ENCODE data around the gene NCMAP. TPM values are rescaled to one million over a fixed set of nuclear protein-coding genes. Genes with fewer than 3 reads are reported as not detected.
A peak's percentile ranks its signal among the peaks of the same experiment; 100 is the strongest.
"Not testable (repeated sequence)": the region's sequence is repeated elsewhere in the genome, so short reads cannot be mapped to it uniquely, and the experiment has no call there.

Gene NCMAP
- total and polyA plus RNA-seq, 10 donors, result 0.03 to 0.22 (median 0.10) TPM; not detected in 5

- Histone ChIP-seq H3K27ac (peak overlapping the region in 2 of 8 donors; percentile 31 to 94), H3K27me3 (replicated peaks in 1 of 7) (peaks cover 0 to 43% (median 0%) of the 10 kb centered on the region in 7 donors), H3K9me3 (no peaks in the 10 kb centered on the region), H3K36me3 (no peaks in the 10 kb centered on the region), H3K4me1 (peaks cover 6 to 52% (median 12%) of the 10 kb centered on the region in 6 donors), H3K4me3 (no peak overlapping the region)
- no peak for DNase-seq
- 91 to 96% (median 94%) methylated on average over 5 of the region's 5 CpGs for WGBS, 5 donors
- intact Hi-C loops (cut with DNase I; ENCODE audit: low total_unique reads), result no loop called here
- TF ChIP-seq CTCF (IDR thresholded peaks at IDR 0.05 in 8 of 11, conservative IDR thresholded peaks at IDR 0.05 in 3 of 11) (no peak), POLR2AphosphoS5 (IDR thresholded peaks at IDR 0.05) (no peak), POLR2A (IDR thresholded peaks at IDR 0.05) (no peak)
These were observed 47.0 kb upstream of the NCMAP start for GRCh38 chr1:24508911-24509310.

GRCh38 chr1:24513706-24514105, 42.2 kb upstream of the NCMAP start:
- H3K36me3 ChIP-seq, result peaks cover 0 to 30% (median 0%) of the 10 kb centered on the region in 6 donors
- WGBS, 5 donors, result 67 to 73% (median 71%) methylated on average over 2 of the region's 2 CpGs
- no peaks in the 10 kb centered on the region for H3K9me3 ChIP-seq
- TF ChIP-seq POLR2A (IDR thresholded peaks at IDR 0.05) (no peak), CTCF (IDR thresholded peaks at IDR 0.05 in 8 of 11, conservative IDR thresholded peaks at IDR 0.05 in 3 of 11) (no peak), POLR2AphosphoS5 (IDR thresholded peaks at IDR 0.05) (no peak)
- no peak overlapping the region for H3K4me3 ChIP-seq
- no peak overlapping the region for H3K27ac ChIP-seq
- intact Hi-C loops (cut with DNase I; ENCODE audit: low total_unique reads), result no loop called here
- H3K27me3 ChIP-seq (replicated peaks in 1 of 7), result peaks cover 0 to 4% (median 0%) of the 10 kb centered on the region in 7 donors
- DNase-seq, result no peak
- H3K4me1 ChIP-seq, result peaks cover 0 to 6% (median 0%) of the 10 kb centered on the region in 6 donors

GRCh38 chr1:24514946-24515345, 40.9 kb upstream of the NCMAP start:
- Histone ChIP-seq H3K27ac (no peak overlapping the region), H3K27me3 (replicated peaks in 1 of 7) (no peaks in the 10 kb centered on the region), H3K36me3 (peaks cover 0 to 33% (median under 1%) of the 10 kb centered on the region in 6 donors), H3K4me3 (no peak overlapping the region), H3K9me3 (no peaks in the 10 kb centered on the region), H3K4me1 (peaks cover 0 to 6% (median 0%) of the 10 kb centered on the region in 6 donors)
- TF ChIP-seq POLR2AphosphoS5 (IDR thresholded peaks at IDR 0.05) (no peak), CTCF (IDR thresholded peaks at IDR 0.05 in 8 of 11, conservative IDR thresholded peaks at IDR 0.05 in 3 of 11) (no peak), POLR2A (IDR thresholded peaks at IDR 0.05) (no peak)
- intact Hi-C loops (cut with DNase I; ENCODE audit: low total_unique reads), result no loop called here
- no peak for DNase-seq
- 92 to 97% (median 94%) methylated on average over 5 of the region's 5 CpGs for WGBS, 5 donors

- H3K27ac ChIP-seq; H3K27me3 ChIP-seq (replicated peaks in 1 of 7); H3K4me1 ChIP-seq; intact Hi-C loops (cut with DNase I; ENCODE audit: low total_unique reads); H3K9me3 ChIP-seq; DNase-seq; H3K4me3 ChIP-seq: not testable (repeated sequence)
- peaks cover 0 to 33% (median 2%) of the 10 kb centered on the region in 6 donors for H3K36me3 ChIP-seq
- WGBS, 5 donors, result 92 to 95% (median 93%) methylated on average over 13 to 14 of the region's 14 CpGs
These were observed 40.1 kb upstream of the NCMAP start for GRCh38 chr1:24515671-24516209.

All from spleen (tissue), 11 donors.